GM21737 (cell line): Measurements from ENCODE around the gene LEFTY1.
"Not testable (repeated sequence)": the region's sequence is repeated elsewhere in the genome, so short reads cannot be mapped to it uniquely, and the experiment has no call there.

Source experiments
- ATAC-seq: cut with Tn5 transposase; IDR thresholded peaks from one replicate; pipeline ENCODE4 v1.9.1; 2021; ENCODE audit warnings: mild to moderate bottlenecking, moderate library complexity; ENCODE audit not compliant: unreplicated experiment

Gene LEFTY1

GRCh38 chr1:225888898-225889601 lies at the start of gene LEFTY1:
Gene LEFTY1 (minus strand): TSS chr1:225889146. CDS start chr1:225889066, 80 bp downstream.
- no peak for ATAC-seq

GRCh38 chr1:225937048-225937968 lies 48.4 kb upstream of the LEFTY1 start:
- no peak for ATAC-seq

GRCh38 chr1:225936523-225936922 lies 47.6 kb upstream of the LEFTY1 start:
- ATAC-seq: no peak

GRCh38 chr1:225936086-225936485 lies 47.1 kb upstream of the LEFTY1 start:
- not testable (repeated sequence) for ATAC-seq

- no peak for ATAC-seq
These were observed 45.8 kb upstream of the LEFTY1 start for GRCh38 chr1:225934711-225935110.

GRCh38 chr1:225933072-225933471 lies 44.1 kb upstream of the LEFTY1 start:
- no peak for ATAC-seq

- ATAC-seq: no peak
These were observed 42.6 kb upstream of the LEFTY1 start for GRCh38 chr1:225931270-225932136.

GRCh38 chr1:225930566-225930965 lies 41.6 kb upstream of the LEFTY1 start:
- no peak for ATAC-seq

- ATAC-seq: not testable (repeated sequence)
These were observed 40.5 kb upstream of the LEFTY1 start for GRCh38 chr1:225929462-225929861.

- ATAC-seq: no peak
These were observed 39.5 kb upstream of the LEFTY1 start for GRCh38 chr1:225928186-225929175.

GRCh38 chr1:225926551-225927113 lies 37.7 kb upstream of the LEFTY1 start:
- ATAC-seq: no peak

- ATAC-seq: peak; percentile 96
These were observed 35.0 kb upstream of the LEFTY1 start, which contains the start of gene PYCR2 for GRCh38 chr1:225923692-225924555. Gene PYCR2 (minus strand): TSS chr1:225924250. CDS start chr1:225924110, 140 bp downstream.

GRCh38 chr1:225923381-225923691 lies 34.4 kb upstream of the LEFTY1 start:
- no peak for ATAC-seq

GRCh38 chr1:225921734-225922709 lies 33.1 kb upstream of the LEFTY1 start:
- no peak for ATAC-seq

- ATAC-seq: no peak
These were observed 31.0 kb upstream of the LEFTY1 start for GRCh38 chr1:225919906-225920305.

GRCh38 chr1:225918280-225918679 lies 29.3 kb upstream of the LEFTY1 start:
- ATAC-seq: no peak

- no peak for ATAC-seq
These were observed 28.6 kb upstream of the LEFTY1 start for GRCh38 chr1:225917536-225917935.
